Activated CD8-positive, alpha-beta memory T cell treated with anti-CD3 and anti-CD28 coated beads, Interleukin-2, amount 50 U/mL, for 1 hour (primary cell): Measurements from ENCODE around the gene RNF14.
A peak's percentile ranks its signal among the peaks of the same experiment; 100 is the strongest.

Experiments
- DNase-seq: peaks from one replicate; pipeline ENCODE4 v3.0.0-alpha.2; 2020; ENCODE audit errors: extremely low read depth

The RNF14 gene

DNA sequence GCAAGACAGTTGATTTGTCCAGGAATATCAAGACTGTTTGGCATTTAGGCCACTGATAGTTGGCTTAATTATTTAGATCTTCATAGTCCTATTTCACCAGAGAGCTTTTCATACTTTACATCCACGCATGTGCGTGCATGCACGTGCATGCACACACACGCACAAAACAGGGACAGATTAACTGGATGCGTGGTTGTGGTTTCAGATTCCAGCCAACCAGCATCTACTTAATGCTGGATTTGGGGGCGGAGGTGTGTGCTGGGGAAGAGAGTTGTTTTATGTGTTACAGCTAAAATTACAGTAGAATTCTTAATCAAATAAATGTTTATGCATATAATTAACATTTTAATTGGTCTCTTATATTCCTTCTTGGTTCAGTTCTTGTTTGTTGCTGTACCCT lies 7.3 kb downstream of the RNF14 start:
- no peak for DNase-seq

DNA sequence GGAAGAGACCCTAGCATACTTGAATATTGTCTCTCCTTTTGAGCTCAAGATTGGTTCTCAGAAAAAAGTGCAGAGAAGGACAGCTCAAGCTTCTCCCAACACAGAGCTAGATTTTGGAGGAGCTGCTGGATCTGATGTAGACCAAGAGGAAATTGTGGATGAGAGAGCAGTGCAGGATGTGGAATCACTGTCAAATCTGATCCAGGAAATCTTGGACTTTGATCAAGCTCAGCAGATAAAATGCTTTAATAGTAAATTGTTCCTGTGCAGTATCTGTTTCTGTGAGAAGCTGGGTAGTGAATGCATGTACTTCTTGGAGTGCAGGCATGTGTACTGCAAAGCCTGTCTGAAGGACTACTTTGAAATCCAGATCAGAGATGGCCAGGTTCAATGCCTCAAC lies 9.5 kb downstream of the RNF14 start:
- DNase-seq: no peak

DNA sequence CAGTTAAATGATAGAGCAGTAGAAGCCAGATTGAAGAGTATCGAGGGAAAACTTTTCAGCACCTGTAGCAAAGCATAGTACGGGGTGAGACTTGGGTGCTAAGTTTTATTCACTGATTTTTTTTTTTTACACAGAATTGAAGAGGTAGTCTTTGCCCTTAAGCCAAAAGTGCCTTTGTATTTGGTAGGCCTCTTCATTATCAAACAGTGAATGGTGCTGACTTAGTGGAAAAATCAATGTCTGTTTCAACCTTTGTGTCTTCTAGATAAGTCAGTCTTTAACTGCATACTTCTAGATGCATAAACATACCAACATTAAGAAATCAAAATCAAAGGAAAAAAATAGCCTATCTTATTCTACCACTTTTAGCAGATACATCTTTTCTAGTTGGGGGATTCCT lies 13.7 kb downstream of the RNF14 start:
- no peak for DNase-seq

DNA sequence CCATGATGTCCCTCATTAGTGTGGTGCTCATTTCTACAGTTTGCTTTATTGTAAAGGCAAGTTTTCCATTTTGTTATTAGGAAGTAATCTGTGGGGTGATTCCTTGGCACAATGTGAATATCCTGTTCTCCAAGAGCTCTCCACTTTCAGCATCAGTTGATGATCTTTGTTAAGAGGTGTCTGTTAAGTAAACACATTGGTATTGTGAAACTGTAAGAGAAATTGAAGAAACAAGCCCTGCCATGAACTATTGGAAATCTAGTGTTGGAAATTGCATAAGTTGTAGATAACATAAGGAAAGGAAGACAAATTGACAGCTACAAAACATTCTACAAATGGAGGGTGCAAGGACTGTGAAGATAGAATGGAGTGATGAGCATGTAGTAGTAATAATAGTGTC lies 17.2 kb downstream of the RNF14 start:
- no peak for DNase-seq

DNA sequence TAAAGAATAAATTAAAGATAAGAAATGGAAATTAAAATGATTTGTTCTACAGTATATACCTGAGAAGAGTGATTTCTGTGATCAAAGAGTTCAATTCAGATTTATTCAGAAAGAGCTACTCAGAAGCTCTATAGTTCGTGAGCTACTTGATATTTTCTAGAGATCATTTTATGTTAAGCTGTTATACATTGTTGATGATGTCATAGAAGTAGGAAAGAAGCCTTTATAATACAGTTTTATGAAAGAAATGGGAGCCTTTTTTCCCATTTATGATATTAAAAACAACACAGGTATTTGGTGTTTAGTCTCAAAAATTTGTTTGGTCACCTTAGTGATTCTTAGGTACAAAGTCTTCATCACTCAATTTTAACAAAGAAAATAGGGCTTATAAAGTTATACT lies 20.8 kb downstream of the RNF14 start:
- no peak for DNase-seq

DNA sequence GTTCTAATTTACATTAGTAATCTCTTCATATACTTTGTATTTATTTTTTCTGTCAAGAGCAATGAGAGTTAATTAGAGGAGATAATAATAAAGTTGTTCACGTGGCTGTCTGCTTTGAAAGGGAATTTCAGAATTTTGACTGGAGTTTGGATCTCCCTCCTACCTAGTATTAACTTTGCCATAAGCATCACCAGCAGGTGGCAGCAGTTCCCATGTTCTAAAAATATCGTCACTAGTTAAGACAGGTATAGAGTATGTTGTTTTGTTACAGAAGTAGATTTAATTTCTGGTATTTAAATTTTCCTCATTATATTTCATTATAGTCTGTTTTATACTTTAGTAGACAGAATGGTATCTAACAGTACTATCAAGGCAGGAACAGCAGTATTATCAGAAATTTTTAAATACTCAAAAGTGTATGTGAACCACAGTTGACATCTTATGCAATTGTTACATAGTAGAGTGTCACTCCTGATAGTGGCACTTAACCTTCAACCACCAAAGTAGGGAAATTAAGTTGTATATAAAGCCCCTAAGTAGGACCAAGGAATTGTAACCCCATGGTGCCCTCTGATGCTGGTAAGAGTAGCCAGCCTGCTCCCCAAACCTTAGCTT lies 23.6 kb downstream of the RNF14 start:
- peak; percentile 52 for DNase-seq

DNA sequence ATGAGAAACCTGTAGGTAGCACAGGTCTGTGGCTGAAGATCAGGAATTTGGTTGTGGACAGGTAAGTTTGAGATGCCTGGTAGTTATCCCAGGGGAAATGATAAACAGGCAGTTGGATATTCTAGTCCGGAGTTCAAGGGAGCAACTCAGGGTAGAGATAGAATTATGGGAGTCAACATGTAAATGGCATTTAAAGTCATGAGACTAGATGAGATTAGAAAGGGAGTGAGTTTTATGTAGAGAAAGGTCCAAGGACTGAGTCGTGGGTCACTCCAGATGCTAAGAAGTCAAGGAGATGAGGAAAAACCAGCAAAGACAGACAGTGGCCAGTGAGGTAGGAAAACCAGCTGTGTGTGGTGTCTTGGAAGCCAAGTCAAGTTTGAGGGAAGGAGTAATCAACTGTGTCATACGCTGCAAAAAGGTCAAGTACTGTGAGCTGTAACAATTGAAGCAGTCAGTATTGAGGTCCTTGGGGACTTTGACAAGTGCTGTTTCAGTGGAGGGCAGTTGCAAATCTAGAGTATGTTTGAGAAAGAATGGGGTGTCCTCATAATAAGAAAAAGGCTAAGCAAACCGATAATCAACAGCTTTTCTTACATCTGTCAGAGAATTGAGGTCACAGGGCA lies 25.7 kb downstream of the RNF14 start:
- no peak for DNase-seq

DNA sequence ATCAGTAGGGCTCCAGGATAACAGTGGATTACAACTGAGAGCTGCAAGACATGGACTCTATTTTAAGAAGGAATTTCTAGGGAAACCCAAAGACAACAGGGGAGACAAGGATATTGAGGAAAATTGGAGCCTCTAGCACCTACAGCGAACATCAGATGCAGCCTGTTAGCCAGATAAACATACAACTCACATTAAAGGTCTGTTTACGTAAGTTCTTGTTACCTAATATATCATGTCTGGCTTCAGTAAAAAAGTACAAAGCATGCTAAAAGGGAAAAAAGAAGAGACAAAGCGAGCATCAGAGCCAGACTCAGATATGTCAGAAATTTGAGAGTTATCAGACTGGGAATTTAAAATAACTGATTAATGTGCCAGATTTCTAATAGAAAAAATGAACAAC lies 26.8 kb downstream of the RNF14 start:
- no peak for DNase-seq

DNA sequence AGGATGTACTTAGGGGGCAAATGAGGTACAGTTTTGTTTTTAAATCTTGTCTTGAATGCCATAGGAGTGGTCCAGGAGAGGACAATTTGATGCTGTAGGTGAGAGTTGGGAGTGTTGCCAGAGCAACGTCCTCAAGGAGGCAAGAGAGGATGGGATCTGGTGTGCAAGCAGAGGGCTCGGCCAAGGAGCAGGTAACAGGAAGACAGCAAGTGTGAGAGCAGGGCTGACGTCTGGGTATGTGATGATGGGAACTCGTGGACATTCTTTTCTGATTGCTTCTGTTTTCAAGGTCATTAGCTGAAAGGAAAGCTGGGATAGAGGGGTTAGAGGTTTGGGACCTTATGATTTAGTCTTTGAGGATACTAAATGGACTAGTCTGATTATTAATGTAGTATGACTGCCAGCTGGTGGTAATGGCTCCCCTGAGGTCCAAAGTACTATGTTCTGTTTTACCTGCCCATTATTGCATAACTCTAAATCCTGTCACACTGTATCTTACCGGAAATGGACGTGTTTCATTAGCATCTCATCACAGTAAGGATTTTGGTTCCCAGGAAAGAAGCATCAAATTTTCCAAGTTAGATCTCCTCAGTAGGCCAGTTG lies 28.6 kb downstream of the RNF14 start:
- no peak for DNase-seq

DNA sequence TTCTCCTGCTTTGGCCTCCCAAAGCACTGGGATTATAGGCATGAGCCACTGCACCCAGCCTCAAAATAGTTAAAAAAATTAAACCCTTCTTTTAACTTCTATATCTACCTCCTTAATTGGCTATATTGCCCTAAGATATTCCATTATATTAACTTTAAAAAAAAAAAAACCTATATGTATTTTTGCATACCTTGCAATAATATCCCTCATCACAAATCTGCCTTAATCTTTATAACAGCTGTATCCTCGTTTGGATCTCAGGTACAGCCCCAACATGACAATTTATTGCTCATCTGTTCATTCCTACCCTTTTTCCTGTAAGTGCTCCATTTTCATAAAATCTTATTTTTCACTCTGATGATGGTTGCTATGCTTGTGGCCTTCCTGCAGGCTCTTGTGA lies 31.3 kb downstream of the RNF14 start:
- DNase-seq: no peak

DNA sequence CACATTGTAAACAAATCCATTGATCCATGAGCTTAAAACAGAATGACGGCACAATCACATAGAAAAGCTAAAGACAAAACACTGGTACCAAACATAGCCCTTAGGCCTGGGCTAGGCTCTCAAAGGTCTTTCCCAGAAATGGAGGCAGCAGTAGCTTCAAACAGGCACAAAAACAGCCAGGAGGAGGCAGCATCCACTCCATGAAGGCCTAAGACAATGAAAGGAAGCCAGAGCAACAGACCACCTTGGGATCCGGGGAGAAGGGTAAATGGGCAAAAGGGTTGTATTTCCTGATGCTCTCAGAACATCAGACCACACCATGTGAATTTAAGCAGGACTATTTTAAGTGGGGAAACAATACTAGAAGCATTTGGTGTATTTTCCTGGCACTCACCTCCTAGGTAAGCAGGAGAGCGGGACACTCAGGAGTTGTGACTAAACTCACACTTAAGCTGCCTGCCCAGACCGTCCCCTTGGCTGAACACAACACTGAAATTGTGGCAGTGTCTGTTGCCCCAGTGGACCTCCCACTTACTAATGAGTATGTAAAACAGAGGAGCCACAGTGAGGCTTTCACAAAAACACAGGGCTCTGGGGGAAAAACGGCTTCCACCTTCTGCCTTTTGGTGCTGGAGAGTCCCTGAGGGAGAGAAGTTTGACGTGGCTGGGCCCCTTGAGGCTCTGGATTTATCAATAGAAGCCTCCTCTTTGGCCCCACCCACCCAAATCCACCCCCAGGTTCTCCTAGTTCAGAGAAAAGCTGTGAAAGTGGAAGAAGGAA lies 32.0 kb downstream of the RNF14 start:
- no peak for DNase-seq

DNA sequence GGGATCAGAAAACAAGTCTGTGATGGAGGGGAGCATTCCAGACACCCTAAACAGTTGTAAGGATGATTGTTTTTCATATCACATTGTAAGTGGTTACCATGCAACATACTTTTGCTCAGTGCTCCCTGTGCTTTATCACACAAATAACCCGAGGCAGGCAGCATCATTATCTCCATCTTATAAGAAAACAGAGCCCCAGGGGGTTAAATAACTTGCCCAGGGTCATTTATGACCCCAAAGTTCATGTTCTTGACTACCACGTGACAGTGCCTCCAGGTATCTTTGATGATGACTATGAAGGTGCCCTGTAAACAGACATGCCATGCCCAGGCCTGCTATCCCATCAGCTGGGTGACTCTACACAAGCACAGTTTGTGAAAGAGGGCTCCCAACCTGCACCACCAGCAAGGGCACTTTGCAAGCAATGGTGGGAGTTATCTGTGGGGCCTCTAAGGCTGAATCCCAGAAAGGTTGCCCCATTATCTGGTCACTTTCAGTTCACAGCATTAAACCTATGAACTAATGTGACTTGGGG lies 34.4 kb downstream of the RNF14 start:
- no peak for DNase-seq

DNA sequence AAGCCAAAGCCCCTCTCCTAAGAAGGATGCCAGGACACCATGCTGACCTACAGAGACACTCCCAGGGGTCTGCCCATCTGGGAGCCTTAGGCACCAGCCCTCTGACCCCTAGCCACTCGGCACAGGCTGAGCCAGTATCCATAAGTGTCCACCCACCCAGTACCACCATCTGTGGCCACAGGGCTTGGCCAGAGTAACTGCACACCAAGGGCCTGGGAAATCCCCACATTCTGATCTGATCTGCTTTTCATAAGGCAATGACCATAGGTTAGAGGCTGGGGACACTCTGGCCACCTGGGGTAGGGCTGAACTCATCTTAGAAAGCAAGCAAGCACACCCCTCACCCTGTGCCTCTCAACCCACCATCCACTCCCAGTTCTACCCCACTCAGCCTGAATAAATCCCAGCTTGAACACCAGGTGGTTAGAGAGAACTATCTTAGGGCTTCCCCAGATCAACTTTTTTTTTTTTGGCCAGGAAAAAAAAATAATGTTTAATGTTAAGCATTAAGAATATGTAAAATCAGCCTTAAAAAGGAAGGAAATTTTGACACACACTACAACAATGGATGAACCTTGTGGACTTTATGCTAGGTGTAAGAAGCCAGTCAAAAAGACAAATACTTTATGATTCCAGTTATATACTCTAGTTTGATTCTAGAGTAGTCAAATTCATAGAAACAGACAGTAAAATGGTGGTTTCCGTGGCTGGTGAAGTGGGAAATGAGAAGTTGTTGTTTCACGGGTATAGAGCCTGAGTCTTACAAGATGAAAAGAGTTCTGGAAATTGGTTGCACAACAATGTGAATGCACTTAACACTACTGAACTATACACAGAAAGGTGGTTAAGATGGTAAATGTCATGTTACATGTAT lies 37.7 kb downstream of the RNF14 start:
- no peak for DNase-seq

DNA sequence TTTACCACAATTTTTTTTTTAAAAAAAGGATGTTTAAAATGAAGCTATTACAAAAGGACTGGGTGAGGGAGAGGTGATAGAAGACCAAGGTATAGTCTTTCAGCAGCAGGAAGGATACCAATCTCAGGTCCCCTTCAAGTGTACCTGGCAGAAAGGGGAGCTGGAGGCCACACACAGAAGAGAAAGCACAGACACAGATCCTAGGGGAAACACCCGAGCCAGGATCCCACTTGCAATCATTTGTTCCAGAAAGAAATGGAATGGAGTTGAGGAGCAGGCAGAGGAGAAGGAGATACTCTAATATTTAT lies 38.3 kb downstream of the RNF14 start:
- DNase-seq: no peak

DNA sequence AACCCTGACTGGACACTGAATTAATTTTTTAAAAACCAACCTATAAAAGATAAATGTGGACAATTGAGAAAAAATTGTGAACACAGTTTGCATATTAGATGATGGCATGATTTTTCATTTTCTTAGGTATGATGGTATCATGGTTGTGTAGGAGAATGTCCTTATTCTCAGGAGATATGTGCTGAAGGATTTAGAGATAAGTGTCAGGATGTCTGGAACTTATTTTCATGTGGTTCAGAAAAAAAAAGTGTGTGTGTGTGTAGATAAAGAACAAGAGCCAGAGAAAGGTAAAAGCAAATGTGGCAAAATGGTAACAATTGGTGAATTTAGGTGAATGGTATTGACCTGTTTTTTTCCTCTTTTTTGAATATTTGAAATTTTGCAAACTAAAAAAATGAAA lies 39.9 kb downstream of the RNF14 start:
- no peak for DNase-seq

DNA sequence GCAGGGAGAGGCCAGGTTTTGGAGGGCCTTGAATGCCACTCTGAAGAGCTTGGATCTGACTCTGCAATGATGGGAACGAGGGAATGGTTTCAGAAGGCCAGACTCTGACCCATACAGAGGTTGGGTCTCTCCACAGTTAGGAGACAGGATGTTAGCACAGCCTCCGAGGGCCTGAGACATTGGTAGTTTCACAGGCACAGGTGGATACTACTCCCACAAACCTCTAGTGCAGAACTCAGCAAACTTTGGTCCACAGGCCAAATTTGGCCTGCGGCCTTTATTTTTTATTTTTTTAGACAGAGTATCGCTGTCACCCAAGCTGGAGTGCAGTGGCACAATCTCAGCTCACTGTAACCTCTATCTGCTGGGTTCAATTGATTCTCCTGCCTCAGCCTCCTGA lies 41.0 kb downstream of the RNF14 start:
- no peak for DNase-seq

DNA sequence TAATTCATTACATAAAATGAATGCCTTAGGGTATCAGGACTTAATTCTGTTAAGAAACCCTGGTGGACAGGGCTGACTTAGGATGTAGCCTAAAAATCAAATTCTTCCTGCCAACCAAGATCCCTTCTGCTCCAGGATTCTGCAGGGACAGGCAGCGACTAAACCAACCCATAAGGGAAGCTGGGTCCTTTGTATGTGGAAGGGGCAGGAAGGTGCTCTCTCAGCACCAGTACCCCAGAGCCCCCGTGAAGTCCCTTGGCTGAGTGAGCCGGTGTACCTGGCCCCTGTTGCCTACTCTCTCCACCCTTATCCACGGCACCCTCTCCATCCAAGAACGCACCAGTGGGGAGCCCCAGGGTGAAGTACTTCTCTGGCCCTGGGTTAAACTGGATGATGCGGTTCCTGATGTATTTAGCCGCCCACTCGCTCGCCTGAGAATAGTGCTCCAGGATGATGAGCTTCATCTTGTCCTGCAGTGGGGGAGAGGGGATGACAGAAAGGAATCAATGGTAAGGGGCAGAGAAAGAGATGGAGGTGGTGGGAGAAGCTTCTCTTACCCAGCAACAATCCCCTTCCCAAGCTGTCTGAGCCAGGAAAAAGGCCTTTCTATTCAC lies 42.8 kb downstream of the RNF14 start:
- DNase-seq: no peak

DNA sequence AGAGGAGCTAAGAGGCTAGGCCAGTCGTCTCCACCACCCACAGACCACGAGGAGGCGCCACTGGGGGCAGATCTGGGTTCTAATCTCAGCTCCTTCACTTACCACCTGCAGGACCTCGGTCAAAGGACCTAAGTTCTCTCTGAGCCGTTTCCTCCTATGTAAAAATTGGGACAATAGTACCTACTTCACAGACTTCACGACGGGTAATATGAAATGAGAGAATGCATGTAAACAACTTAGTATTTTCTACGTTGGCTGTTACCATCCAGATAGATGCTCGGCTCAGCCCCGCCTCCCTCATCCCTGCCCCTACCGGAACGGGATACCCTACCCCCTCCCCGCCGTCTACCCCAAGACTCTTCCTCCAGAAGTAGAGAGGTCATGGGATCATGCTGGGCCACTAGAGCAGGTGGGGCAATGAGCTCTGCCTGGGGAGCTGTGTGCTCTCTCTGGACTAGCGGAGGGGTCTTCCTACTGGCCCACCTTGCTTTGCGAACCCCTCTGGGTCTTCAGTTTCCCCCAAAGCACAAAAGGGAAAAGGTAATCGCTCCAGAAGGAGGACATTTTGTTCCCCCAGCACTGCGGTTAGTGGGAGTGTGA lies 43.4 kb downstream of the RNF14 start:
- no peak for DNase-seq

DNA sequence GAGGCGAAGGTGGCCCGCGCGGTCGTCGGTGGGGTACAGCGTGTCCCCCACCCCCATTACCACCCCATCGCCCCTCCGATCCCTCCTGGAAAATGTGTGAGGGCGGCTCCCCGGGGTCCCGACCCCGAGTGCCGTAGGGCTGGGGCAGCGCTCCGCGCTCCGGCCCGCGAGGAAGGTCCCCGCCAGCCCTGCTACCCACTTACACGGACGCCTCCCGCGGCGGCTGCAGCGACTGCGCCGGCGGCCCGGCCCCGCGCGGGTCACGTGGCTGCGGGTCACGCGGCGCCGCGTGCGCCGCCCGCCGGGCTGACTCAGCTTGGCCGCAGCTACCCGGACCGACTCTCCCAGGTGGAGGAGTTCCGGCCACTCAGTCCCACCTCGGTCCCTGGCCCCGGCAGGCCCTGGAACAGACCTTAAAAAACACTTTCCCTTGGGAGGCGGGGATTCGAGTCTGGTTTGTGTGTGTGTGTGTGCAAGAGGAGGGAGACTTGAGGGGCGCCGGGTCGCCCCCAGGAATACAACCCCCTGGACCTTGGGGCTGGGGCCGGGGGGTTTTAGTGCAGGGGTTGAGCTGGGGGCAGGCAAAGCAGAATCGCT lies 44.0 kb downstream of the RNF14 start, which contains the start of gene GNPDA1:
Gene GNPDA1 (minus strand): TSS at position 236 of the 597 bp plus-strand sequence. CDS start 992 bp downstream, outside the sequence.
- DNase-seq: no peak

DNA sequence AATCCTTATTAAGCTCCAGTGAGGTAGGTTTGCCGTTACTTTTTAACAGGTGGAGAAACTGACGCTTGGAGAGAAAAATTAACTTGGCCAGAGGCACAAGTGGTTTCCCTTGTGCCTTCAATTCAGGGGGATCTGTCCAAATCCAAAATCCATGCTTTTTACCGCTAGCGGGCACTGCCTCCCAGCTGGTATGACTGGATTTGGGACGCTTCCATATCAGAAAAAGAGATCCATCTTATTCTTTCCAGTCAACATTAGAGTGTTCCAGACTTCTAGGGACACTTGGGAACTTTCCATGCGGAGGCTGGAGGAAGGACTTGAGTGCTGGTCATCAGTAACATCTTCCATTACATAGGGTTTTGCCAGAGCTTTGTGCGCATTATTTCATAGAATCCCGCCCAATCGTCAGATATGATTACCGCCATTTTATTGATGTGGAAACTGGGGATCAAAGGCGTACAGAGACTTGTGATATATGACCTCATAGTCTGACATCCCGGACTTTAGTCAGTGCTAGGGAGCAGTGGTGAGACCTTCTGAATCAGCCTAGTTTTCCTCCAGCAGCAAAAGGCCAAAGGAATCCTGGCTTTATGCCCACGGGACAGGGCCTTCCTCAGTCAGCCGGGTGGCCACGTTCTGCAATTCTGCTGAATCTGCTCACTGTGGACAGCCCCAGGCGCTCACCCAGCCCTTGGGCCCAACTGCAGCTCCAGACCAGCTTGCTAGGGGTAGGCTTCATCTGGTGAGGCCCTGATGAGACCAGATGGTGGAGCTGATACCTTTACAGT lies 45.0 kb downstream of the RNF14 start:
- DNase-seq: no peak
